ENCODE data around the gene OSBP2. TPM values are rescaled to one million over a fixed set of nuclear protein-coding genes. Genes with fewer than 3 reads are reported as not detected.

Gene OSBP2
- total and polyA plus RNA-seq, 5 experiments from 2014 or later, result 0.60 to 1.8 (median 0.75) TPM

GRCh38 chr22:30828187-30829155, 133.8 kb downstream of the OSBP2 start:
- no peak for DNase-seq
- POLR2A ChIA-PET, result no interaction called here
- peaks cover 11 to 38% (median 23%) of the 10 kb centered on the region in 5 donors for H3K27me3 Mint-ChIP-seq
- ATAC-seq, result no peak
- H3K4me3 Mint-ChIP-seq, result no peak overlapping the region
- no peaks in the 10 kb centered on the region for H3K36me3 Mint-ChIP-seq
- H3K4me1 Mint-ChIP-seq, result peaks cover 0 to 5% (median under 1%) of the 10 kb centered on the region in 4 donors
- H3K27ac Mint-ChIP-seq, result peak overlapping the region in 2 of 10 donors; percentile 35 to 74
- H3K9me3 Mint-ChIP-seq, result no peaks in the 10 kb centered on the region

GRCh38 chr22:30829901-30830550, 135.4 kb downstream of the OSBP2 start:
- Mint-ChIP-seq H3K27me3 (peaks cover 1 to 24% (median 9%) of the 10 kb centered on the region in 5 donors), H3K36me3 (no peaks in the 10 kb centered on the region), H3K4me1 (peaks cover 0 to 5% (median 0%) of the 10 kb centered on the region in 4 donors), H3K27ac (no peak overlapping the region), H3K4me3 (no peak overlapping the region), H3K9me3 (no peaks in the 10 kb centered on the region)
- no peak for ATAC-seq
- no peak for DNase-seq
- POLR2A ChIA-PET, result no interaction called here

GRCh38 chr22:30830907-30831306, 136.2 kb downstream of the OSBP2 start:
- peaks cover 0 to 2% (median 0%) of the 10 kb centered on the region in 4 donors for H3K4me1 Mint-ChIP-seq
- ATAC-seq (no peak), DNase-seq (no peak)
- H3K36me3 Mint-ChIP-seq, result no peaks in the 10 kb centered on the region
- POLR2A ChIA-PET, result no interaction called here
- peaks cover 2 to 18% (median 4%) of the 10 kb centered on the region in 5 donors for H3K27me3 Mint-ChIP-seq
- no peak overlapping the region for H3K4me3 Mint-ChIP-seq
- no peaks in the 10 kb centered on the region for H3K9me3 Mint-ChIP-seq
- H3K27ac Mint-ChIP-seq, result no peak overlapping the region

GRCh38 chr22:30832407-30832987, 137.8 kb downstream of the OSBP2 start:
- Mint-ChIP-seq H3K36me3 (no peaks in the 10 kb centered on the region), H3K4me1 (peaks cover 0 to 2% (median 0%) of the 10 kb centered on the region in 4 donors), H3K9me3 (peaks cover 0 to 6% (median 0%) of the 10 kb centered on the region in 9 donors), H3K27ac (no peak overlapping the region), H3K27me3 (peaks cover 3 to 20% (median 6%) of the 10 kb centered on the region in 5 donors), H3K4me3 (no peak overlapping the region)
- DNase-seq (no peak), ATAC-seq (no peak)
- POLR2A ChIA-PET, result no interaction called here

GRCh38 chr22:30833322-30833721, 138.6 kb downstream of the OSBP2 start:
- POLR2A ChIA-PET, result no interaction called here
- no peak for ATAC-seq
- peaks cover 0 to 14% (median 6%) of the 10 kb centered on the region in 9 donors for H3K9me3 Mint-ChIP-seq
- peaks cover 3 to 17% (median 5%) of the 10 kb centered on the region in 5 donors for H3K27me3 Mint-ChIP-seq
- no peak for DNase-seq
- H3K4me1 Mint-ChIP-seq, result peaks cover 0 to 2% (median 0%) of the 10 kb centered on the region in 4 donors
- H3K36me3 Mint-ChIP-seq, result peaks cover 0 to 8% (median 3%) of the 10 kb centered on the region in 3 donors
- no peak overlapping the region for H3K27ac Mint-ChIP-seq
- no peak overlapping the region for H3K4me3 Mint-ChIP-seq

GRCh38 chr22:30837531-30837930, 142.9 kb downstream of the OSBP2 start:
- peaks cover 0 to 10% (median 5%) of the 10 kb centered on the region in 3 donors for H3K36me3 Mint-ChIP-seq
- peaks cover 3 to 11% (median 8%) of the 10 kb centered on the region in 5 donors for H3K27me3 Mint-ChIP-seq
- no peak overlapping the region for H3K27ac Mint-ChIP-seq
- H3K4me1 Mint-ChIP-seq, result no peaks in the 10 kb centered on the region
- H3K9me3 Mint-ChIP-seq, result peaks cover 0 to 16% (median 7%) of the 10 kb centered on the region in 9 donors
- no peak overlapping the region for H3K4me3 Mint-ChIP-seq
- DNase-seq (no peak), ATAC-seq (no peak)
- POLR2A ChIA-PET, result no interaction called here

GRCh38 chr22:30838111-30838510, 143.4 kb downstream of the OSBP2 start:
- H3K9me3 Mint-ChIP-seq, result peaks cover 0 to 16% (median 7%) of the 10 kb centered on the region in 9 donors
- H3K27me3 Mint-ChIP-seq, result peaks cover 3 to 11% (median 8%) of the 10 kb centered on the region in 5 donors
- H3K4me1 Mint-ChIP-seq, result no peaks in the 10 kb centered on the region
- ATAC-seq (no peak), DNase-seq (no peak)
- peaks cover 0 to 10% (median 5%) of the 10 kb centered on the region in 3 donors for H3K36me3 Mint-ChIP-seq
- H3K27ac Mint-ChIP-seq, result no peak overlapping the region
- POLR2A ChIA-PET, result no interaction called here
- no peak overlapping the region for H3K4me3 Mint-ChIP-seq

GRCh38 chr22:30841273-30841672, 146.6 kb downstream of the OSBP2 start:
- Mint-ChIP-seq H3K27ac (no peak overlapping the region), H3K36me3 (peaks cover 0 to 10% (median 5%) of the 10 kb centered on the region in 3 donors), H3K4me1 (no peaks in the 10 kb centered on the region), H3K9me3 (peaks cover 0 to 16% (median 7%) of the 10 kb centered on the region in 9 donors), H3K4me3 (no peak overlapping the region), H3K27me3 (peaks cover 3 to 7% (median 5%) of the 10 kb centered on the region in 5 donors)
- POLR2A ChIA-PET, result no interaction called here
- ATAC-seq (no peak), DNase-seq (no peak)

GRCh38 chr22:30843245-30843644, 148.6 kb downstream of the OSBP2 start:
- Mint-ChIP-seq H3K36me3 (peaks cover 0 to 10% (median 6%) of the 10 kb centered on the region in 3 donors), H3K27me3 (peaks cover 0 to 5% (median 0%) of the 10 kb centered on the region in 5 donors), H3K4me1 (no peaks in the 10 kb centered on the region), H3K9me3 (peaks cover 0 to 20% (median 2%) of the 10 kb centered on the region in 9 donors), H3K4me3 (no peak overlapping the region), H3K27ac (no peak overlapping the region)
- POLR2A ChIA-PET, result no interaction called here
- no peak for DNase-seq
- ATAC-seq, result no peak

- ATAC-seq (no peak), DNase-seq (no peak)
- peaks cover 0 to 7% (median 4%) of the 10 kb centered on the region in 3 donors for H3K36me3 Mint-ChIP-seq
- POLR2A ChIA-PET, result no interaction called here
- peaks cover 0 to 3% (median 0%) of the 10 kb centered on the region in 5 donors for H3K27me3 Mint-ChIP-seq
- peaks cover 0 to 31% (median 5%) of the 10 kb centered on the region in 9 donors for H3K9me3 Mint-ChIP-seq
- no peak overlapping the region for H3K27ac Mint-ChIP-seq
- H3K4me1 Mint-ChIP-seq, result no peaks in the 10 kb centered on the region
- H3K4me3 Mint-ChIP-seq, result no peak overlapping the region
These were observed 152.9 kb downstream of the OSBP2 start for GRCh38 chr22:30847583-30847982.

GRCh38 chr22:30855266-30855665, 160.6 kb downstream of the OSBP2 start:
- Mint-ChIP-seq H3K36me3 (peaks cover 0 to 12% (median 8%) of the 10 kb centered on the region in 3 donors), H3K27ac (peak overlapping the region in 1 of 10 donors; percentile 65), H3K9me3 (peaks cover 0 to 22% (median 9%) of the 10 kb centered on the region in 9 donors), H3K4me3 (no peak overlapping the region), H3K27me3 (peaks cover 0 to 5% (median 0%) of the 10 kb centered on the region in 5 donors), H3K4me1 (no peaks in the 10 kb centered on the region)
- no peak for ATAC-seq
- POLR2A ChIA-PET, result no interaction called here
- no peak for DNase-seq

GRCh38 chr22:30855677-30856518, 161.2 kb downstream of the OSBP2 start:
- DNase-seq, result no peak
- H3K4me3 Mint-ChIP-seq, result no peak overlapping the region
- H3K36me3 Mint-ChIP-seq, result peaks cover 0 to 12% (median 8%) of the 10 kb centered on the region in 3 donors
- ATAC-seq, result no peak
- no peak overlapping the region for H3K27ac Mint-ChIP-seq
- peaks cover 0 to 22% (median 9%) of the 10 kb centered on the region in 9 donors for H3K9me3 Mint-ChIP-seq
- POLR2A ChIA-PET, result no interaction called here
- H3K4me1 Mint-ChIP-seq, result peaks cover 0 to under 1% (median 0%) of the 10 kb centered on the region in 4 donors
- H3K27me3 Mint-ChIP-seq, result peaks cover 0 to 5% (median 0%) of the 10 kb centered on the region in 5 donors

All from naive thymus-derived CD8-positive, alpha-beta T cell (primary cell).